HG03025 (cell line): ENCODE results near the gene STAU1.
"Not testable (repeated sequence)": the region's sequence is repeated elsewhere in the genome, so short reads cannot be mapped to it uniquely, and the experiment has no call there.

Experiments
- ATAC-seq: cut with Tn5 transposase; IDR thresholded peaks from one replicate; pipeline ENCODE4 v1.9.1; 2021; ENCODE audit warnings: mild to moderate bottlenecking, moderate library complexity; ENCODE audit not compliant: unreplicated experiment, low FRiP score

Gene STAU1

GRCh38 chr20:49082295-49082694 lies 105.8 kb downstream of the STAU1 start:
- ATAC-seq: not testable (repeated sequence)

GRCh38 chr20:49078310-49078709 lies 109.8 kb downstream of the STAU1 start:
- no peak for ATAC-seq

- no peak for ATAC-seq
Observed at GRCh38 chr20:49074521-49074920, 113.6 kb downstream of the STAU1 start.
